Body of pancreas (tissue), 4 donors: ENCODE data around the gene KCNK13.

Source experiments
- CTCF ChIP-seq, 7 experiments: fragments of 450-650 bp in 4 of 7; fragments of 200-600 bp in 3 of 7; sonication (generic) in 3 of 7; IDR thresholded peaks; one replicate each; pipeline ENCODE4 v1.5.1; 2016 to 2019; ENCODE audit warnings: antibody characterized with exemption in 7 of 7
- POLR2A ChIP-seq, 3 donors: fragments of 450-650 bp; IDR thresholded peaks; one replicate each; pipeline ENCODE4 v1.6.1; 2016; ENCODE audit warnings: antibody characterized with exemption in 3 of 3, mild to moderate bottlenecking in 2 of 3

- TF ChIP-seq CTCF (IDR thresholded peaks at IDR 0.05) (no peak), POLR2A (IDR thresholded peaks at IDR 0.05) (no peak)
Measured at GRCh38 chr14:90023176-90023896, 38.5 kb upstream of the KCNK13 start.
